OCI-LY3 (cell line): Measurements from ENCODE around the gene DOCK2.

Source experiments
- H2AFZ ChIP-seq: fragments of 200-600, 300-600 bp; shearing (Covaris generic); 2 replicates; pipeline ENCODE4 v1.6.0; 2014; ENCODE audit warnings: antibody characterized with exemption, low read depth, low read length
- H3K27ac ChIP-seq: fragments of 200-600, 300-600 bp; sonication (generic); 2 replicates; pipeline ENCODE4 v1.5.1; 2014; ENCODE audit warnings: mild to moderate bottlenecking, low read length, moderate library complexity, mixed read lengths
- H3K27me3 ChIP-seq: fragments of 200-600, 300-600 bp; sonication (generic); 2 replicates; pipeline ENCODE4 v1.6.1; 2014; ENCODE audit warnings: low read depth, low read length, mixed read lengths
- H3K36me3 ChIP-seq: fragments of 200-600, 300-600 bp; sonication (generic); replicated peaks from 2 replicates; pipeline ENCODE3; 2014; ENCODE audit warnings: low read depth, low read length, mixed read lengths
- H3K4me1 ChIP-seq: fragments of 300-600, 200-600 bp; sonication (generic); 2 replicates; pipeline ENCODE4 v1.6.1; 2014; ENCODE audit warnings: low read length, mixed read lengths
- H3K4me2 ChIP-seq: fragments of 200-600, 300-600 bp; sonication (generic); 2 replicates; pipeline ENCODE4 v1.6.1; 2014; ENCODE audit warnings: low read length, mixed read lengths
- H3K4me3 ChIP-seq: fragments of 300-600, 200-600 bp; sonication (generic); 2 replicates; pipeline ENCODE4 v1.5.1; 2014; ENCODE audit warnings: antibody characterized with exemption, mild to moderate bottlenecking, low read length, moderate library complexity
- H3K79me2 ChIP-seq: fragments of 300-600, 200-600 bp; shearing (Covaris generic); 2 replicates; pipeline ENCODE4 v1.6.1; 2014; ENCODE audit warnings: mild to moderate bottlenecking, low read length, mixed read lengths
- H3K9ac ChIP-seq: fragments of 300-600, 200-600 bp; shearing (Covaris generic); 2 replicates; pipeline ENCODE4 v1.6.0; 2014; ENCODE audit warnings: mild to moderate bottlenecking, low read length, moderate library complexity
- H3K9me3 ChIP-seq: fragments of 200-600, 300-600 bp; shearing (Covaris generic); 2 replicates; pipeline ENCODE4 v1.6.1; 2014; ENCODE audit warnings: low read length, mixed read lengths; ENCODE audit not compliant: insufficient read depth
- H4K20me1 ChIP-seq: fragments of 200-600, 300-600 bp; sonication (generic); 2 replicates; pipeline ENCODE4 v1.6.1; 2016; ENCODE audit warnings: low read length, mixed read lengths; ENCODE audit not compliant: insufficient read depth
- CTCF ChIP-seq: fragments of 200-600, 300-600 bp; sonication (generic); IDR thresholded peaks from 2 replicates; pipeline ENCODE4 v1.5.1; 2014; ENCODE audit warnings: antibody characterized with exemption, low read length, low read depth
- EZH2phosphoT487 ChIP-seq: fragments of 200-600 bp; shearing (Covaris generic); IDR thresholded peaks from 2 replicates; pipeline ENCODE4 v1.6.1; 2018; ENCODE audit warnings: antibody characterized with exemption, mixed run types, low read depth

The DOCK2 gene

GRCh38 chr5:169933616-169934015 is 296.5 kb downstream of the DOCK2 start:
- Histone ChIP-seq H3K9me3 (no peaks in the 10 kb centered on the region), H3K27me3 (no peaks in the 10 kb centered on the region), H3K27ac (no peak overlapping the region), H2AFZ (no peak overlapping the region), H3K79me2 (no peaks in the 10 kb centered on the region), H3K4me2 (no peak overlapping the region), H3K4me1 (no peaks in the 10 kb centered on the region), H4K20me1 (peaks cover 8% of the 10 kb centered on the region), H3K9ac (no peak overlapping the region), H3K36me3 (no peaks in the 10 kb centered on the region), H3K4me3 (no peak overlapping the region)
- TF ChIP-seq EZH2phosphoT487 (no peak), CTCF (no peak)

- Histone ChIP-seq H3K27ac (no peak overlapping the region), H3K4me2 (no peak overlapping the region), H2AFZ (no peak overlapping the region)
Measured at GRCh38 chr5:169934990-169935389, 297.9 kb downstream of the DOCK2 start.

GRCh38 chr5:169935762-169936161 is 298.7 kb downstream of the DOCK2 start:
- no peaks in the 10 kb centered on the region for H3K9me3 ChIP-seq
- no peaks in the 10 kb centered on the region for H3K79me2 ChIP-seq
- H4K20me1 ChIP-seq: peaks cover 8% of the 10 kb centered on the region

More at GRCh38 chr5:169934990-169935389, 297.9 kb downstream of the DOCK2 start:
- H4K20me1 ChIP-seq: peaks cover 8% of the 10 kb centered on the region
- no peaks in the 10 kb centered on the region for H3K4me1 ChIP-seq
- H3K36me3 ChIP-seq: no peaks in the 10 kb centered on the region
- no peak overlapping the region for H3K4me3 ChIP-seq
- H3K9ac ChIP-seq: no peak overlapping the region
- no peaks in the 10 kb centered on the region for H3K9me3 ChIP-seq
- no peak for TF ChIP-seq CTCF
- TF ChIP-seq EZH2phosphoT487: no peak
- no peaks in the 10 kb centered on the region for H3K79me2 ChIP-seq
- H3K27me3 ChIP-seq: no peaks in the 10 kb centered on the region

GRCh38 chr5:169938439-169938838 is 301.4 kb downstream of the DOCK2 start:
- Histone ChIP-seq H3K9me3 (no peaks in the 10 kb centered on the region), H3K79me2 (no peaks in the 10 kb centered on the region), H3K9ac (no peak overlapping the region), H4K20me1 (no peaks in the 10 kb centered on the region), H3K4me1 (no peaks in the 10 kb centered on the region), H3K4me3 (no peak overlapping the region), H3K36me3 (no peaks in the 10 kb centered on the region), H3K27ac (no peak overlapping the region), H3K4me2 (no peak overlapping the region), H2AFZ (no peak overlapping the region), H3K27me3 (no peaks in the 10 kb centered on the region)
- no peak for TF ChIP-seq EZH2phosphoT487
- no peak for TF ChIP-seq CTCF

More at GRCh38 chr5:169935762-169936161, 298.7 kb downstream of the DOCK2 start:
- Histone ChIP-seq H3K4me3 (no peak overlapping the region), H3K9ac (no peak overlapping the region), H3K27me3 (no peaks in the 10 kb centered on the region), H3K4me2 (no peak overlapping the region), H3K36me3 (no peaks in the 10 kb centered on the region), H2AFZ (no peak overlapping the region), H3K27ac (no peak overlapping the region), H3K4me1 (no peaks in the 10 kb centered on the region)
- no peak for TF ChIP-seq EZH2phosphoT487
- no peak for TF ChIP-seq CTCF
